Ovary (tissue), 3 donors: ENCODE measurements around the gene TAC4.

ENCODE experiments used
- EP300 ChIP-seq: sonication (generic); formaldehyde crosslinking; IDR thresholded peaks from one replicate; pipeline ENCODE4 v1.6.1; 2017; ENCODE audit warnings: antibody characterized with exemption
- POLR2A ChIP-seq: fragments of 450-650 bp; IDR thresholded peaks from one replicate; pipeline ENCODE4 v1.6.1; 2017; ENCODE audit warnings: antibody characterized with exemption, mild to moderate bottlenecking, moderate library complexity
- TF ChIP-seq, protein P1 (sequence below), 3 donors: fragments of 450-650 bp in 2 of 3; fragments of 200-600 bp in 1 of 3; IDR thresholded peaks; one replicate each; pipeline versions ENCODE4 v1.5.1 to v1.8.0; 2016 to 2022; ENCODE audit warnings: antibody characterized with exemption in 3 of 3, mild to moderate bottlenecking in 1 of 3
- donor health status: DM: no; HTN: no; CAD: no.

DNA sequence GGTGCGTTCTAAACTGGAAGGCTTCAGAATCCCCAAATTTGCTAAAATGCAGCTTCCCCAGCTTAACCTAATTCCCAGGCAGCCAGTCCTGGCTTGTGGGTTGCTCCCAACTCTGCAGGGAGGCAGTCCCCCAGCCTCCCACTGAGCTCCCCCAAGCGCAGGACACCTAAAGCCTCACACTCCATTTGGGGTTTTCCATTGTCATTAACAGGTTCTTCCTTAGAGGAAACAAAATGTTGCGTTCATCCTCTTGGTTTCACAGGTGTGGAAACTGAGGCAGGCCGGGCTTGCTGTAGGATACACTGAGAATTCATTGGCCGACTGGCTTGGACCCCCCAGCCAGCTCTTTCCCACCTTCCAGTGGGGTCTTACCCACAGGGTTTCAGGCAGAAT lies 2.3 kb upstream of the TAC4 start:
- TF ChIP-seq, protein P1, sequence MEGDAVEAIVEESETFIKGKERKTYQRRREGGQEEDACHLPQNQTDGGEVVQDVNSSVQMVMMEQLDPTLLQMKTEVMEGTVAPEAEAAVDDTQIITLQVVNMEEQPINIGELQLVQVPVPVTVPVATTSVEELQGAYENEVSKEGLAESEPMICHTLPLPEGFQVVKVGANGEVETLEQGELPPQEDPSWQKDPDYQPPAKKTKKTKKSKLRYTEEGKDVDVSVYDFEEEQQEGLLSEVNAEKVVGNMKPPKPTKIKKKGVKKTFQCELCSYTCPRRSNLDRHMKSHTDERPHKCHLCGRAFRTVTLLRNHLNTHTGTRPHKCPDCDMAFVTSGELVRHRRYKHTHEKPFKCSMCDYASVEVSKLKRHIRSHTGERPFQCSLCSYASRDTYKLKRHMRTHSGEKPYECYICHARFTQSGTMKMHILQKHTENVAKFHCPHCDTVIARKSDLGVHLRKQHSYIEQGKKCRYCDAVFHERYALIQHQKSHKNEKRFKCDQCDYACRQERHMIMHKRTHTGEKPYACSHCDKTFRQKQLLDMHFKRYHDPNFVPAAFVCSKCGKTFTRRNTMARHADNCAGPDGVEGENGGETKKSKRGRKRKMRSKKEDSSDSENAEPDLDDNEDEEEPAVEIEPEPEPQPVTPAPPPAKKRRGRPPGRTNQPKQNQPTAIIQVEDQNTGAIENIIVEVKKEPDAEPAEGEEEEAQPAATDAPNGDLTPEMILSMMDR (IDR thresholded peaks at IDR 0.05), result no peak
- no peak for TF ChIP-seq POLR2A
- no peak for TF ChIP-seq EP300
